GM12878 (cell line): ENCODE measurements around the gene USP17L13. TPM values are rescaled to one million over a fixed set of nuclear protein-coding genes. Genes with fewer than 3 reads are reported as not detected.
"Not testable (repeated sequence)": the region's sequence is repeated elsewhere in the genome, so short reads cannot be mapped to it uniquely, and the experiment has no call there.

ENCODE experiments used
- ATAC-seq: fragments of 200-7000 bp; cut with Tn5 transposase; 3 replicates; pipeline ENCODE4 v1.9.1; 2020; ENCODE audit warnings: mild to moderate bottlenecking, moderate library complexity
- BruUV-seq: library from RNA; stranded (reverse); fragments of 400-500 nt; replicated peaks from 2 replicates; lab custom pipeline; 2021; lab: Mats Ljungman, UMichigan
- CTCF ChIA-PET: fragments of 300-600 bp; sonication (Branson Sonifier 250); formaldehyde crosslinking; extraction: SDS; loops from one replicate; lab custom pipeline; 2021; ENCODE audit warnings: inconsistent platforms; lab: Yijun Ruan, JAX
- POLR2A ChIA-PET: fragments of 350-600 bp; formaldehyde crosslinking; extraction: SDS; loops from one replicate; lab custom pipeline; 2021; ENCODE audit warnings: inconsistent platforms; lab: Charles Lee
- RAD21 ChIA-PET: fragments of 300-600 bp; sonication (Branson Sonifier 250); formaldehyde crosslinking; loops from one replicate; lab custom pipeline; 2023; ENCODE audit warnings: antibody characterized with exemption; ENCODE audit not compliant: unreplicated experiment; lab: Charles Lee
- SMC1A ChIA-PET: fragments of 300-600 bp; sonication (Branson Sonifier 250); formaldehyde crosslinking; loops from one replicate; lab custom pipeline; 2023; ENCODE audit not compliant: unreplicated experiment, uncharacterized antibody; lab: Charles Lee
- DNase-seq: peaks from one replicate; pipeline ENCODE4 v3.0.0-alpha.2; 2011; ENCODE audit warnings: low read depth, low spot score
- FAIRE-seq: peaks from 3 replicates; lab custom pipeline; 2011; peaks lifted over from hg19 to GRCh38; lab: Jason Lieb, UNC
- H2AFZ ChIP-seq: 2 replicates; pipeline ENCODE4 v1.6.0; 2011; ENCODE audit warnings: low read depth, low read length, control low read depth; ENCODE audit not compliant: control insufficient read depth
- H3K27ac ChIP-seq: 2 replicates; pipeline ENCODE4 v1.5.1; 2011; ENCODE audit warnings: control low read depth; ENCODE audit not compliant: control insufficient read depth, insufficient read depth
- H3K27me3 ChIP-seq, 2 experiments: replicated peaks in 1 of 2; 2 replicates each; pipeline versions ENCODE4 v1.6.0 to v1.6.1; 2011; ENCODE audit warnings: low read length in 1 of 2; ENCODE audit not compliant: control insufficient read depth in 2 of 2, insufficient read depth in 2 of 2
- H3K36me3 ChIP-seq, 2 experiments: 2 replicates each; pipeline ENCODE4 v1.5.1; 2011; ENCODE audit warnings: low read length in 1 of 2; ENCODE audit not compliant: control insufficient read depth in 2 of 2, insufficient read depth in 2 of 2
- H3K4me1 ChIP-seq: 2 replicates; pipeline ENCODE4 v1.6.1; 2011; ENCODE audit warnings: mild to moderate bottlenecking, low read length, moderate library complexity, mixed read lengths; ENCODE audit not compliant: control insufficient read depth, insufficient read depth
- H3K4me2 ChIP-seq: 2 replicates; pipeline ENCODE4 v1.6.0; 2011; ENCODE audit warnings: control low read depth; ENCODE audit not compliant: control insufficient read depth, insufficient read depth
- H3K4me3 ChIP-seq: fragments of 200-600 bp; sonication (generic); 2 replicates; pipeline ENCODE4 v1.5.1; 2016
- H3K79me2 ChIP-seq: 2 replicates; pipeline ENCODE4 v1.6.0; 2011; ENCODE audit warnings: low read length; ENCODE audit not compliant: control insufficient read depth, insufficient read depth
- H3K9ac ChIP-seq: 2 replicates; pipeline ENCODE4 v1.8.0; 2011; ENCODE audit warnings: low read length, control low read depth, mixed read lengths; ENCODE audit not compliant: control insufficient read depth, insufficient read depth
- H3K9me3 ChIP-seq: replicated peaks from 3 replicates; pipeline ENCODE4 v1.5.1; 2011; ENCODE audit warnings: mild to moderate bottlenecking, low read length; ENCODE audit not compliant: control insufficient read depth, insufficient read depth
- H4K20me1 ChIP-seq: 2 replicates; pipeline ENCODE4 v1.6.0; 2011; ENCODE audit not compliant: control insufficient read depth, insufficient read depth
- WGBS: methylation state at CpG from one replicate; pipeline ENCODE4 v1.1.6; 2016; ENCODE audit warnings: low lambda C conversion rate; ENCODE audit not compliant: insufficient replicate concordance, insufficient coverage; ENCODE audit errors: missing lambda C conversion rate; 5-methylcytosine and 5-hydroxymethylcytosine counted together
- in situ Hi-C: fragments of 300-500 bp; cut with MboI; formaldehyde crosslinking; loops from 9 replicates; pipeline ENCODE4 v1.14.3; 2018; ENCODE audit warnings: mixed read lengths
- intact Hi-C: fragments of 100-400 bp; cut with micrococcal nuclease; formaldehyde crosslinking; loops from one replicate; pipeline ENCODE4 v1.14.2; 2022; ENCODE audit not compliant: unreplicated experiment
- polyA plus RNA-seq, 11 experiments: library from polyadenylated mRNA; depleted of rRNA in 4 of 11; unstranded in 6 of 11; stranded (reverse) in 5 of 11; fragments of >200 nt; fragmentation: Nextera tagmentation in 4 of 11; fragmentation: Illumina TruSeq in 1 of 11; extraction: Ambion mirVana in 4 of 11; extraction: Trizol in 1 of 11; gene quantifications; 1 replicate in 1 of 11; 2 replicates in 10 of 11; pipeline versions ENCODE4 v1.2.1 to v1.2.3, GENCODE V29; 2011 to 2016; ENCODE audit warnings: inconsistent platforms in 2 of 11, missing spikeins in 2 of 11, low read depth in 1 of 11
- total RNA-seq, 4 experiments: library from RNA; depleted of rRNA in 3 of 4; stranded (reverse); fragments of >200 nt in 3 of 4; fragmentation: Illumina TruSeq in 1 of 4; extraction: Trizol in 1 of 4; gene quantifications; 2 replicates each; pipeline versions ENCODE4 v1.2.1 to v1.2.3, GENCODE V29; 2013 to 2021

The USP17L13 gene
- total and polyA plus RNA-seq, 10 of the 15 experiments (the other 5 are each of a cell fraction or from before 2014, with no cell fraction given), result not detected

- BruUV-seq, FAIRE-seq, intact Hi-C loops, H3K9me3 ChIP-seq, in situ Hi-C loops, SMC1A ChIA-PET, H2AFZ ChIP-seq, H3K4me3 ChIP-seq, H3K36me3 ChIP-seq, H3K4me2 ChIP-seq, DNase-seq, POLR2A ChIA-PET, H4K20me1 ChIP-seq, CTCF ChIA-PET, H3K79me2 ChIP-seq, ATAC-seq, H3K27me3 ChIP-seq, H3K9ac ChIP-seq, RAD21 ChIA-PET, H3K4me1 ChIP-seq, H3K27ac ChIP-seq: not testable (repeated sequence)
- 20% methylated on average over 3 of the region's 12 CpGs for WGBS
Measured at GRCh38 chr4:9238461-9238860, 13.8 kb downstream of the USP17L13 start.

DNA sequence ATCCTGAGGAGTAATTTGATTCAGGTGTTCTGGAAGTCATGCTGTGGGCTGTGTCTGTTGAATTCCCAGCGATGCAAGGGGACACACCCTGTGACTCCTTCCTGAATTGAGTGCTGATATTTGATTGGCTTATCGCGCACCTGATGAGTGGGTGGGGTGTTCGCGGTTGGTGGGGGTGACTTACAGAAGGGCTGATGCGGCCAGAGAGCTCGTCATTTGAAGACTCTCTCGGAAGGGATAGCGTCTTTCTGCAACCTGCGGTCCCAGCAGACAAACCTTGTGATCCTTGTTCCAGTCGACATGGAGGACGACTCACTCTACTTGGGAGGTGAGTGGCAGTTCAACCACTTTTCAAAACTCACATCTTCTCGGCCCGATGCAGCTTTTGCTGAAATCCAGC, 18.9 kb downstream of the USP17L13 start, which contains the start of gene USP17L17:
USP17L17 (plus strand) TSS at position 301 of the 400 bp plus-strand sequence; CDS start at position 301, 0 bp downstream.
- DNase-seq, CTCF ChIA-PET, intact Hi-C loops, BruUV-seq, SMC1A ChIA-PET, RAD21 ChIA-PET, H3K9ac ChIP-seq, ATAC-seq, FAIRE-seq, H4K20me1 ChIP-seq, H3K79me2 ChIP-seq, H3K4me3 ChIP-seq, POLR2A ChIA-PET, H3K4me2 ChIP-seq, H3K27ac ChIP-seq, H2AFZ ChIP-seq, H3K4me1 ChIP-seq, in situ Hi-C loops, H3K9me3 ChIP-seq, H3K36me3 ChIP-seq, H3K27me3 ChIP-seq: not testable (repeated sequence)
- WGBS, result 66% methylated on average over 12 of the region's 14 CpGs

DNA sequence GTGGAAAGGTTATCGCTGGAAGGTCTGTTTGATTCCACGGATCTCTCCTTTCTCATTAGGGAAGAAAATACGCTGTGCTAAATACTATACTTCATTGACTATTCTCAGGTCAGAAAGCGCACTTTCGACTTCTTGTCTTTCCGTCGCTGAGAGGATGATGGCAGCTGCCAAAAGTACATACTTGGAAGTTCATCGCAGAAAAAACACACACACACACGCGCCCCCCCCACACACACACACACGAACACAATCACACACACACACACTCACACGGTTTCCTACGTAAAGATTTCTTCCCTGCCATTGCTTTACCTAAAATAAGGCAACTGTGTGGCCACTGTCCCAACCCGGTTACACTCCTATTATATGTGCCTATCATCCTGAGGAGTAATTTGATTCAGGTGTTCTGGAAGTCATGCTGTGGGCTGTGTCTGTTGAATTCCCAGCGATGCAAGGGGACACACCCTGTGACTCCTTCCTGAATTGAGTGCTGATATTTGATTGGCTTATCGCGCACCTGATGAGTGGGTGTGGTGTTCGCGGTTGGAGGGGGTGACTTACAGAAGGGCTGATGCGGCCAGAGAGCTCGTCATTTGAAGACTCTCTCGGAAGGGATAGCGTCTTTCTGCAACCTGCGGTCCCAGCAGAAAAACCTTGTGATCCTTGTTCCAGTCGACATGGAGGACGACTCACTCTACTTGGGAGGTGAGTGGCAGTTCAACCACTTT, 23.4 kb downstream of the USP17L13 start, which contains the start of gene USP17L18:
USP17L18 (plus strand) TSS at position 678 of the 728 bp plus-strand sequence; CDS start at position 678, 0 bp downstream.
- RAD21 ChIA-PET, H2AFZ ChIP-seq, CTCF ChIA-PET, H3K9ac ChIP-seq, BruUV-seq, ATAC-seq, H3K36me3 ChIP-seq, H3K79me2 ChIP-seq, H3K4me3 ChIP-seq, H3K9me3 ChIP-seq, H3K27ac ChIP-seq, H3K27me3 ChIP-seq, H3K4me1 ChIP-seq, SMC1A ChIA-PET, H3K4me2 ChIP-seq, in situ Hi-C loops, DNase-seq, intact Hi-C loops, FAIRE-seq, POLR2A ChIA-PET, H4K20me1 ChIP-seq: not testable (repeated sequence)
- 55% methylated on average over 17 of the region's 26 CpGs for WGBS

- POLR2A ChIA-PET, FAIRE-seq, RAD21 ChIA-PET: not testable (repeated sequence)
Measured at GRCh38 chr4:9253078-9253477, 28.4 kb downstream of the USP17L13 start, which contains the start of gene USP17L19. Gene USP17L19 (plus strand): TSS chr4:9253378. CDS start chr4:9253378, 0 bp downstream.

More at GRCh38 chr4:9253078-9253477, 28.4 kb downstream of the USP17L13 start, which contains the start of gene USP17L19:
- SMC1A ChIA-PET, H3K4me3 ChIP-seq, H3K4me1 ChIP-seq, H4K20me1 ChIP-seq, CTCF ChIA-PET, H3K27ac ChIP-seq, in situ Hi-C loops, H3K9me3 ChIP-seq, intact Hi-C loops, H3K79me2 ChIP-seq, H3K4me2 ChIP-seq, H2AFZ ChIP-seq, H3K36me3 ChIP-seq, H3K27me3 ChIP-seq, H3K9ac ChIP-seq, DNase-seq, ATAC-seq, BruUV-seq: not testable (repeated sequence)
- WGBS, result no CpG with 5 or more reads among the region's 13 CpGs
